ENCODE results near the gene TP53I13. TPM values are rescaled to one million over a fixed set of nuclear protein-coding genes. Genes with fewer than 3 reads are reported as not detected.
"Not testable (repeated sequence)": the region's sequence is repeated elsewhere in the genome, so short reads cannot be mapped to it uniquely, and the experiment has no call there.

TP53I13 gene
- total RNA-seq, 1 experiment from 2014 or later = 123 TPM

- in situ Hi-C loops (cut with HindIII; ENCODE audit: low pct_unique_long_range_greater_than_20kb, low sequenced_read_pairs) (no loop called here), intact Hi-C loops (cut with micrococcal nuclease; ENCODE audit: unreplicated experiment) (no loop called here)
- no peak for DNase-seq (ENCODE audit: low read depth, low spot score)
- TF ChIP-seq REST (IDR thresholded peaks at IDR 0.05; ENCODE audit: insufficient read depth in 1 of 2, low read depth in 2 of 2, low read length in 1 of 2) (no peak), SIN3A (IDR thresholded peaks at IDR 0.05; ENCODE audit: borderline replicate concordance, insufficient read depth, low read depth, low read length) (no peak), POLR2AphosphoS5 (IDR thresholded peaks at IDR 0.05; ENCODE audit: low read depth, low read length) (no peak), CTCF (IDR thresholded peaks at IDR 0.05) (no peak), TCF7L2 (IDR thresholded peaks at IDR 0.05; ENCODE audit: low read depth, low read length) (no peak)
- ChIA-PET CTCF (no interaction called here), POLR2A (interaction anchor here (0.6 kb wide), 1 partner anchor 324 kb away, joined by 7 read pairs; no protein-coding TSS in a partner anchor)
- no peak overlapping the region for H3K4me3 ChIP-seq (ENCODE audit: low read depth in 2 of 2, low read length in 2 of 2)
- no peak overlapping the region for H3K27ac ChIP-seq (ENCODE audit: low read length)
- ATAC-seq = no peak
- no peaks in the 10 kb centered on the region for H3K27me3 ChIP-seq (ENCODE audit: control insufficient read depth, insufficient read depth, low read length)
- no peaks in the 10 kb centered on the region for H3K9me3 ChIP-seq (ENCODE audit: control insufficient read depth, insufficient read depth, low read depth, low read length)
- H3K4me1 ChIP-seq (ENCODE audit: control insufficient read depth, insufficient read depth, low read length) = no peaks in the 10 kb centered on the region
- no peaks in the 10 kb centered on the region for H3K36me3 ChIP-seq (ENCODE audit: control insufficient read depth, insufficient read depth, low read length)
- BruUV-seq (replicated peaks) = no TSS peak
These were observed 10.8 kb upstream of the TP53I13 start for GRCh38 chr17:29557739-29558116.

GRCh38 chr17:29558139-29558538 is 10.4 kb upstream of the TP53I13 start:
- intact Hi-C loops (cut with micrococcal nuclease; ENCODE audit: unreplicated experiment); H3K4me1 ChIP-seq (ENCODE audit: control insufficient read depth, insufficient read depth, low read length); H3K27ac ChIP-seq (ENCODE audit: low read length); H3K36me3 ChIP-seq (ENCODE audit: control insufficient read depth, insufficient read depth, low read length); BruUV-seq (replicated peaks); ATAC-seq; H3K4me3 ChIP-seq (ENCODE audit: low read depth in 2 of 2, low read length in 2 of 2); in situ Hi-C loops (cut with HindIII; ENCODE audit: low pct_unique_long_range_greater_than_20kb, low sequenced_read_pairs); H3K27me3 ChIP-seq (ENCODE audit: control insufficient read depth, insufficient read depth, low read length); CTCF ChIA-PET; DNase-seq (ENCODE audit: low read depth, low spot score); H3K9me3 ChIP-seq (ENCODE audit: control insufficient read depth, insufficient read depth, low read depth, low read length): not testable (repeated sequence)
- POLR2A ChIA-PET = interaction anchor here (0.6 kb wide), 1 partner anchor 325 kb away, joined by 7 read pairs; no protein-coding TSS in a partner anchor

GRCh38 chr17:29559640-29560039 is 8.9 kb upstream of the TP53I13 start:
- Histone ChIP-seq H3K27me3 (ENCODE audit: control insufficient read depth, insufficient read depth, low read length) (no peaks in the 10 kb centered on the region), H3K36me3 (ENCODE audit: control insufficient read depth, insufficient read depth, low read length) (no peaks in the 10 kb centered on the region), H3K27ac (ENCODE audit: low read length) (no peak overlapping the region), H3K4me1 (ENCODE audit: control insufficient read depth, insufficient read depth, low read length) (no peaks in the 10 kb centered on the region), H3K4me3 (ENCODE audit: low read depth in 2 of 2, low read length in 2 of 2) (no peak overlapping the region), H3K9me3 (ENCODE audit: control insufficient read depth, insufficient read depth, low read depth, low read length) (no peaks in the 10 kb centered on the region)
- BruUV-seq (replicated peaks) = no TSS peak
- in situ Hi-C loops (cut with HindIII; ENCODE audit: low pct_unique_long_range_greater_than_20kb, low sequenced_read_pairs) = no loop called here
- CTCF ChIA-PET = no interaction called here
- DNase-seq (ENCODE audit: low read depth, low spot score) = no peak
- POLR2A ChIA-PET = no interaction called here
- TF ChIP-seq CTCF (IDR thresholded peaks at IDR 0.05) (no peak), POLR2AphosphoS5 (IDR thresholded peaks at IDR 0.05; ENCODE audit: low read depth, low read length) (no peak)
- ATAC-seq = no peak
- intact Hi-C loops (cut with micrococcal nuclease; ENCODE audit: unreplicated experiment) = no loop called here

All from Panc1 (cell line).